Measurements from ENCODE around the gene ZNF827.

ZNF827 gene

DNA sequence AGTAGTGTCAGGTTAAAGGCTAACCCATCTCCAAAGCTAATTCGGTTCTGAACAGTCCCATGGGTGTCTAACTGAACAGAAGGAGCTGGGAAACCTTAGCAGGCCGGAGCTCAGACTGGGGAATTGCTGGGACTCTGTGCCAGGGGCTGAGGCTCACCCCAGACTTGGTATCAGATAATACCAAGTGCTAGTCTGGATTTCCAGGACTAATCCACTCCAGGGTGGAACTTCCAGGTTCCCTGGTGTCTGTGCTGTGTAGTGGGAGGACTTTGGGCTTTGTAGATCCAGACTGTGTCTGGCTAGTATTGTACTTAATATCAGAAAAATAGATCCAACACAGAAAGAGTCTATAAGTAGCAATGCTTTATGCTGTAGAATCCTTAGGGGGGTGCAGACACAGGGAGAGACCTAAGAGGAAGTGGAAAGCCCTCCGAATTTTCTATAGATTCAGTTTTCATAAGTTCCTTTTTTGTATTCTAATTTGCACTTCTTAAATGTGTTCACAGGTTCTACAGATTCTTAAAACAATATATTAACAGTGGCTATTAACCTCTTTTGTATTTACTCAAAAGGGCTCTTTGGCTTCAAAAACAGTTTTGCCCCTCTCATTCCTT, 4.1 kb downstream of the ZNF827 start:
- DNase-seq, result no peak

DNA sequence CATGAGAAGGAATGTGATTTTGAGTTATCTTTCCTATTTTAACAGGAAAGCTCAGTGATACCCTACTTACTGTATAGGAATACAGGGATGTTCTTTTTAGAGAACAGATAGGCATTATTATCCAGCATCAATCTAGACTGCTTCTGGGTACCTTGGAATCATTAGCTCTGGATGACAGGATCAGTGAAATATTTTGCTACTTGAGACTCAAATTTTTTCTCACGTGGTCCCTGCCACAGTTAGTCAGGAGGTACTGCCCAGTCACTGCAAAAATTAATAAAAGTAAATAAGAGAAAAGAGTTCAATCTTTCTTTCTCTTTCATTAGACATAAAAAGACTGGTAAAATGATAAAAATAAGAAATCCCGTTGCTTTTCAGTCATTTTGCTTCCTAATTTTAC, 5.5 kb downstream of the ZNF827 start:
- DNase-seq, result no peak

DNA sequence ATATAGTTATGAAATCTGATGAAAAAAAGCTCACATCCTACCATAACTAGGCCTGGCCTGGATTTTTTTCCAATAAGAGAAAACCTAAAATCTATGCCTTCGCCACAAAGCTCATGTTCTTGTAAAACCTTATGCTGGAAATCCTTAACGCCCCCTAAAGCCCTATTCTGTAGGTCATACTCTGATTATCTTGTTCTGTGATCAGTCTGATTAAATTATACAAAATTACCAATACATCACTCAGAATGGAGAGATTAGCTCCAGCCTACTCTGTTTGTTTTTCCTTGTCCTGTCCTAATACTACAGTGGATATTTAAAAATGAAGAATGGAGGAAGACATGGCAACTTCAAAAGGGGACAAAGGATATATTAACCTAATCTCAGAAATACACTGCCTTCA, 7.2 kb downstream of the ZNF827 start:
- DNase-seq, result no peak

DNA sequence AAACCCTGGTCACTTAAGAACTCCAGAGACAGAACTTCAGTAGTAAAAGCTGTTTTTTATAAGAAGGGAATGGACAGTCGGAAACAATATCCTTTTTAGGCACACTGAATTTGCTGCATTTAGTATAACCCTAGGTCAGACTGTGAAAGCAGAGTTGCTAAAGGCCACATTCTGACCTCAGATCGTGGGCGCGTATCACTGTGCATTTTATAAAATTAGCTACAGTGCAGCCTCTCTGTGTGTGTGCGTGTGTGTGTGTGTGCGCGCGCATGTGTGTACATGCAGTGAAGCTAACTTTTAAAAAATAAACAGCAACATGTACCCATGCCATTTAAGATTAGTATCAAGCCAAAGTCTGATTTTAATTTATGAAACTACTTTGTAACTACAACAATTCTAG, 8.0 kb downstream of the ZNF827 start:
- no peak for DNase-seq

DNA sequence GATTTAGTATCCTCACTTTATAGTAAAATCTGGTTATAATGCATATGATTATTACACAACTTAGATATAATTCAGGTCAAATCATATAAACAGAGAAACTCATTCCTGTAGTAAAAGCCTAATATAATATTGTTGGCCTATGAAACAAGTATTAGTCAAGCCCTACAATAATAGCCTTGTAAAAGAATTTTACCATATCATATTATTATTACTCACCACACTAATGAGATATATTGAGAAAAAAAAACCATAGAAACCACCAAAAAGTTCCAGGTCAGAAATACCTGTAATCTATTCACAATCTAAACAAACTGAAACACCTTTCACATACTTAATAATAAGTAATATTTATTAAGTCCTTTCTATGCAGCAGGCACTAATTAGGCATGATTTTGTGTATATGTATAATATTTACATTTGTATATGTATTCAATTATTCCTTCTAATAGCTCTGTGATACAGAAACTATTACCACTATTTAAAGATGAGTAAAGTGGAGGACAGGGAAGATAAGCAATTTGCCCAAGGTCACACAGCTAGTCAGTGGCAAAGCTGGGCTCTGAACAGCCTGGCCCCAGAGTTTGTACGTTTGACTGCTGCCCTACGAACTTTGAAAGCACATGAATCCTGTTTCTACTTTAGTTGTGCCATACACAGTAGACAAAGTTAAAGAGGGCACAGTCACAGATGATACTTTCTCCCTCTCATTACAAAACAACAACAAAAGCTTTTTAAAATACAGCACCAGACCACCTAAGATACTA, 9.0 kb downstream of the ZNF827 start:
- DNase-seq, result no peak

DNA sequence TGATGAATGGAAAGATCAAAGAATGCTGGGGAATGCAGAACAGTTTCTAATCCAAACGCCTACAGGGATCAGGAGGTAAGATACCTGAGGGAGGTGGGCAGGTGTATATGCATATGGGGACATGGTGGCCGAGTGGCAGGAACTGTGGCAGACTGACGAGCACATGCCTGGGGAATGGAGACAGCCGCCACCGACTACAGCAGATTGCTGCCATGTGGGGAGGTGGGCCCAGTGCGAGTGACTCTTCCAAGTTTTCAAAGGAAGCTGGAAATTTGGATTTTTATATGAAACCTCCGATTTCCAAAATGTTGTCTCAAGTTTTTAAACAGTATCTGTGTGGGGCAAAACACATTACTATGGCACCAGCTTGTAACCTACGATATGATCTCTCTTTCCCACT, 9.9 kb downstream of the ZNF827 start:
- no peak for DNase-seq

DNA sequence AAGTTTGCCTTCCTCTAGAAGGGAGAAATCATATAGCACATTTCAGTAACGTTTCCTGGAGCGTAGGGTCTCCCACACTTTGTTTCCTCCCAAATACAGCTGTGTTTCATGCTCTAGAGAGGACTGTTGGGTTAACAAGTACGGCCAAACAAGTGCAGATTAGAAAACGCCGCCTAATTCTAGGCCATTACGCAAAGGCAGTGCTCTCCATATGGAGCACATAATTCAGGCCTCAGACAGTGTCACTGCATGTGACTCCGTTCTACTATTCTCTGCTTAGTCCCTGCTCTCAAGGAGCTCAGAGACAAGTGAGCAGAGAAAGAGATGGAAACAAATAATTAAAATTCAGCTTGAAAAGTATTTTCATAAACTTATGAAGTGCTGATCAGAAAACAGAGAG, 11.6 kb downstream of the ZNF827 start:
- no peak for DNase-seq

DNA sequence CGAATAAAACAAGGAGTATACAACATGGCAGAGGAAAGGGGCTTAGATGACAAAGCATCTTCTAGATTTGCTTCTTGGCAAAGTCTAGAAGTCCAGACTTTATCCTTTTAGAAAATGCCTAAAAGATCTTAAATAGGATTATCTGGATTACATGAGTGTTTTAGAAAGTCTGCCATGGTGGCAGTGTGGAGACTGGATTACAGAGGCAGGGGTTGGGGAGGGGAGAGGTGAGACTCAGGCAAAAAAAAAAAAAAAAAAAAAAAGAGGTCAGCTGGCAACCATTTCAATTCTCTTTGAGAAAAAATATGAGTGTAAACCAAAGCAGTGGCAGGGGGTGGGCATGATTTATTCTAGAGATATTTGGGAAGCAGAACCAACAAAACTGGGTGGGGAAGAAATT, 17.4 kb downstream of the ZNF827 start:
- DNase-seq, result no peak

DNA sequence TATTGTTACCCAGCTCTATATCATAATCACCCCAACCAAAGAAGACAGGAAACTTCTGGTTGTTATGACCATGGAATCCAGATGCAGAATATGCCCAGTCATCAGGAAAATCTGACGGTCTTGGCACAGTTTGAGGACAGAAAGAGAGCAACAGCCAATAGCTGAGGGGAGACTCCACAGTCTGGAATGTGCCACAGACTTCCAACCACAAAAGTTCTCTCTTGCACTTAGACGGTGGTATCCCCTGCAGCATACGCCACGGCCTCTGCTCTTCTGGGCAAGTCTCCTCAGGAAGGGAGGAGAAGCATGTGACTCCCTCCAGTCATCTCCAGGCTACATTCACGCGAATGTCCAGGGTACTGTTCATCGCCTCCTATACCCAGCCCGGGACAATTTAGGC, 18.4 kb downstream of the ZNF827 start:
- no peak for DNase-seq

DNA sequence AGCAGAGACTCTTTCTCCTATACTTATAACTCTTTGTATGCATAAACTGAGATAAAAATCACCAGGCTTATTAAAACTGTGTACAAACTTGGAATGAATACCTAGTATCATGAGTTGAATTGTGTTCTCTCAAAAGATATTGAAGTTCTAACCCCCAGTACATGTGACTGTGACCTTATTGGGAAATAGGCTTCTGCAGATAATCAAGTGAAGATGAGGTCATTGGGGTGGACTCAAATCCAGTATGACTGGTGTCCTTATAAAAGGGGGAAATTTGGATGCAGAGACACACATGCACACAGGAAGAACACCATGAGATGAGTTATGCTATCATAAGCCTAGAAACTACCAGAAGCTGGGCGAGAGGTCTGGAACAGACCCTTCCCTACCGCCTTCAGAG, 26.2 kb downstream of the ZNF827 start:
- no peak for DNase-seq

DNA sequence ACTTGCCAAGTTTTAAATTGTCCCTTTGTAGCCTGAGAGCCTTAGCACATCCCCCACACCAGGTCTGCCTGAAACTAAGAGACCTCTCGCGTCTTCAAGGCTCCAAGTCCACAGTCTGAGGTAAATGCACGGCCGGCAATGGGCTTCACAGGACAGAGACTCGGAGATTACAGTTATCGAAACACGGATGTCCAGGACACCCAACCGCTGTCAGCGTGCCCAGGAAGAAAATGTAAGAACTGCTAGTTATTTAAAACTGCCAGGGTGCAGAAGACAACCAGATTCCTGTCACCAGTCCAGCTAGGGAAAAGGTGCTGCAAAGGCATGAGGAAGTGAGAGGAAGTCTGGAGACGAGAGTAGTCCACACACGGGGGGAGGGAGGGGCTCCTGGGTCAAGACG, 28.9 kb downstream of the ZNF827 start:
- no peak for DNase-seq

DNA sequence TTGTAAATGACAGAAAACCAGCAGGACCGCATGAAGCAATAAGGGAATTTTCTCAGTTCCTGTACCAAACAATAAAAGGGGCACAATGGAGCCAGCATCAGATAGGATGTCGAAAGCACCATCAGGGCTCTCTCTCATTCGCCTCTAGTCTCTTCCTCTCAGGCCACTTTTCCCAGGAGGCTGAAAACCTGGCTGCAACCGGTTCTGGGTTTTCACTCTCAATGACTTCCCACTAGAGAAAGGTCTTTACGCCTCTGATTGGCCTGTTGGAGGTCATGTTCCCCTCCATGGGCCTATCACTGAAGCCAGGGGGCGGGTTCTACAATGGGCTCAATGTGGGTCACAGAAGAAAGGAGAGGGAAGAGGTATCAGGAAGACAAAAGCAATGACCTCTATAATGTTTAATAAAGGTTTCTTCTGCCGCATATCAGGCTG, 29.3 kb downstream of the ZNF827 start:
- no peak for DNase-seq

DNA sequence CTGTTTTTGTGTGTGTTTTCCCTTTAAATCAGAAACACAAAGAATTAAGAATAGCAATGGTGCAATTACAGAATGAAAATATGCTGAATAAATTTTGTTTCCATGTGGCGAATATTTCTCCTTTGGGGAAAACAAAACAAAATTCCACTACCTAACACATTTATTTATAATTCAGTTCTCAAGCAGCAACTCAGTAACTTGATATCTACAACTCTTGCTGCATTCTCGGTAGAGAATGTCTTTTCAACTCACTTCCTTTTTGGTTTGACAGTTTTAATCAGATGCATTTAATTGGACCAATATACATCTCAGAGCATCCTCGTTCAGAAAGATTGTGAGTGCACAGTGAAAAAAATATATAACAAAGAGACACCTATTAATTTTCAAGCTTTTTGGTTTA, 30.8 kb downstream of the ZNF827 start:
- no peak for DNase-seq

DNA sequence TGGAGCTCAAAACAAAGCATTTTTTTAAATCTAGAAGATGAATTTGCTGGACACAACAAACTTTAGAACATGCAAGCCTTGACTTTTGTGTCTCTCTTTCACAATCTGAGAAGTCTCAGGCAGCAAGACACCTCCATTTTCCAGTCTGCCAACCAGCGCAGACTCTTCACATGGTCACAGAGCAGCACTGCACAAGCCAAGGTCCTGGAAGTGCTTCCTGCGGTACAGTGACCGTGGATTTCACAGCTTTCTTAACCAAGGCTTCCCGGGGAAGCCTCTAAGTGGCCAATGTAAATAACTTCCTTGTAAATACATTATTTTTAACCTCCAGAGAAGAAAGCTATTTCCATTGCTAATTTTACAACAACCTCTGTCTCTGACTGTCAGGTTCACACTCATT, 31.2 kb downstream of the ZNF827 start:
- DNase-seq, result no peak

DNA sequence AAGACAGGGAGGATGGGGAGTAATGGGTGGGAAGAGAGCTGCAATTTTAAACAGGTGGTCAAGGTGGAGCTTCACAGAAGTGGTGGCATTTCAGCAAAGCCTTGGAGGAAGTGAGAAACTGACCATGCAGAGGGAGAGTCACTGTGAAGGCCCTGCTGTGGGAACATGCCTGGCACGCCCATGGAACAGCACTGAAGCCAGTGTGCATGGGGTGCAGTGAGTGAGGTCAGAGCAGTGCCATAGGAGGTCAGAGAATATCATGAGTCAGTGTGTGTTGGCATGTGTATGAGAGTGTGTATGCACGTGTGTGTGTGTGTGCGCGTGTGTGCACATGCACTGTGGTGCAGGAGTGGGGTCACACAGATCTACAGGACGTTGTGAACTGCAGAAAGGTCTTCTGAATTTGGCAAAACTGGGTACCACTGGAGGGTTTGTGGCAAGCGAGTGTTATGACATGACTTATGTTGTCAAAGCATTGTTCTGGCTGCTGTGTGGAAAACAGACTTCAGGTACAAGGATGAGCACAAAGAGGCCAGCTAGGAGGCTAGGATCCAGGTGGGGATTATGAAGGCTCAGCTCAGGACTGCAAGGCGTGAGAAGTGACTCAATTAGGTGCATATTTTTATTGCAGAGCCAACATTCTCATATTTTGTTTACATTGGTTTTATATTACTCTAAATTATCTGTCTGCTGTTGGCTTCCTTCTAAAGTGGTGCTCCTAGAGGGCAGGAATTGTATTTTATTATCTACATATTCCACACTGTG, 34.0 kb downstream of the ZNF827 start:
- DNase-seq, result no peak

DNA sequence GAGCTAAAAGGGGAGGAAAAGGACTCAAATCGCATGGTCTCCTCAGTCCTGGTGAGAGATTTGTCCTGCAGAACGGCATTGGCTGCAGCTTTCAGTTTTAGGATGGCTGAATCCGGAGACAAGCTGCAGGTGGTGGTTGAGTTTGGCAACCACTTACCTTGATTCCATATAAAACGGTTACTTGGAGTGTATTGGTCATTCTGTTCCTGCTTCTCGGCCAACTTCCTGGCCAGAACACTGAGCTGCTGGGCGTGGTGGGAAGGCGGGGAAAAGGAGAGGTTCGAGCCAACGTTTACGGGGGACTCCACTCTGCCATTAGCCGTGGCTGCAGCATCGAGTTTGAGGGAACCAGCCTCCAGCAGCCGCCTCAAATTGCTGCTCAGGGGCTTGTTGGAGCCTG, 36.1 kb downstream of the ZNF827 start:
- no peak for DNase-seq

DNA sequence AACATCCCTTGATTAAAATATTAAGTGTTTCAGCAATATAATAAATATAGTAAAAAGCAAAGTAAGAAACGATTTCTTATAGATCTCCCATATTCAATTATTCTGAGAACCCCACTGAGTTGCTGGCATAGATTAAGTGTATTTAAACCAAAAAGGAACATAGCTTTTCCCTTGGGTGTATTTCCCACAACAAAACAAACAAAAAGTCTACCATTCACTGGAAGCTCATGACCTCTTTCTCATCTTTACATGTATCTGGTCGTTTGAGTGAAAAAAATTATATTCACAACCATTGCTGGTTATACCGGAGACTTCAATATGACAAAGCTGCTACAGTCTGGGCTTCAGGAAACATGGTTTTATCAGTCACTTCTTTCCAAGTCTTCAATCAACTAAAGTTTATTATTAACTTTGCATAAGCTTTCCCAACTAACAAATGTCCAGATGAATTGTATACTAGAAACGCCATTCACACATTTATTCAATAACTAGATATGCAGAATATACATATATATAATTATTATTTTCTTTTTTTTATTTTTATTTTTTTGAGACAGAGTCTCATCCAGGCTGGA, 38.6 kb downstream of the ZNF827 start:
- no peak for DNase-seq

DNA sequence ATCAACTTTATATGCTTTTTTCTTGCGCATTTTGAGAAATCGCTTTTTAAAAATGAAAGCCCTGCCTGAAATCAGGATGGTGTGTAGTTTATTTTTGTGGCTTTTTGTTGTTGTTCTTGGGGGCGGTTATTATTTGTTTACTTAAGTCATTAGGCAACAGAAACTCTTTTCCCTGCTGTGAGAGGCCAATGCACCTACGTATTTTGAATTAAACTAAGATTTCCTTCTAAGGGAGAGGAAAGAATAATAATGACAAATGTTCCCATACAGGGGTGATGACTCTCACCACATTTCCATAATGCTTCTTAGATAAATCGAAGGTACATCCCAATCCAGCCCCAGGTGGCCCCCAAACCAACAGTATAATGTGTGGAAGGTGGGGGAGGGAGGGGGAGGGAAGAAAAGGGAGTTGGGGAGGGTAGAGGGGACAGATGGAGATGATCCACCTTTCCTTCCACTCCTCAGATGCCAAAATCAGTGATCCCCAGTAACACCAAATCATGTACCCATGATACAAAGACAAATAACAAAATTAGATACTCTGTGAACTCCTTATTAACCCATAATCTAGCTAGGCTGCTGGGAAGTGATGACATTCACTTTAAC, 39.6 kb downstream of the ZNF827 start:
- DNase-seq, result no peak

DNA sequence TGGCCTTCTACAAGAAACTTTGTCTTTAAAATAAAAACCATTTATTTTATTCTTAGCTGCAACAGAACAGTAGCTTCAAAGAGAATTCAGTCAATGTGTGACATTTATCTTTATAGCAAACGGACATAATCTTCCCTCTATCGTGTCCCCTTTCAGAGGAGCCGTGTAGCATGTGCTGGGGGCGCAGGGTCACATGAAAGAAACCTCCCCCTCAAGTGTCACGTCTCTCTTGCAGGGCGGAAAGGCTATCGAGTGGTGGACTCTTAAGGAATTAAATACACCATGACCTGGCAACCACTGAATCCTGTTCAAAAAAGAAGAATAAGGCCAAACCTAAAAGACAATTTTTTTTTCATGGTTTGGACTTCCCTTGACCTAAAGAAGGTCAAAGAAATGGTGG, 40.2 kb downstream of the ZNF827 start:
- DNase-seq, result no peak

DNA sequence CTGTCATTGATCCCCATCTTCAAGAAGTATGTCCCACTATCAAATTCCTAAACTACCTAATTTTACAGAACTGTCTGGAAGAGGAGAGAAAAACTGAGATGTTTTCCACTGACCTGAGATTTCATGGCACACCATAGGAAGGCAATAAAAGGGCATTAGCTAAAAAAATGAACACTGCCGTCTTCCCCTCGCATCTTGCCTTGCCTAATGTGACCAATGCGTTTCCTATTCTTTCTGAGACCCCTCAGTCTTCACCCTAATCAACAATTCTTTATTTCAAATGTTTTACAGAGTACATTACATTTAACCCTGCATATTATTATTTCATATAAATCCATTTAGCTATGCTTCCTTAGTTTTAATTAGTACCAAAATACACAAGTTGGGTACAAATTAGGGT, 43.6 kb downstream of the ZNF827 start:
- DNase-seq, result no peak

DNA sequence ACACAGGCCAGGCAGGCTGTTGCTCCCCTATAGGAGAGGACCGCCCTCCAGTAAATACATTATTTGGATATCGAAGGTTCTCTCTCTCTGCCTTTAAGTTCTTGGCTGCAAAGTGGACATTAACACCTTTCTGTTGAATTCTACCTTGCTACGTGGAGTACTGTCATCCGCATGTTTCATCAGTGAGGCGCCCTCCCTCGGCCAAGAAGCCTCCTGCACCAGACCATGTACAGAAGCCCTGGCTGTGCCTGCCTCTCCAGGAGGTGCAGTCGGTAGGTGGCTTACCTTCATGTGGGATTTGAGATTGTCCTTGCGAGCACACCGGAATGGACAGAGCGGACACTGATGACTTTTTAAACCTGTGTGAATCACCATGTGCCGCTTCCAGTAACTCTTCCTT, 46.7 kb downstream of the ZNF827 start:
- DNase-seq, result no peak

DNA sequence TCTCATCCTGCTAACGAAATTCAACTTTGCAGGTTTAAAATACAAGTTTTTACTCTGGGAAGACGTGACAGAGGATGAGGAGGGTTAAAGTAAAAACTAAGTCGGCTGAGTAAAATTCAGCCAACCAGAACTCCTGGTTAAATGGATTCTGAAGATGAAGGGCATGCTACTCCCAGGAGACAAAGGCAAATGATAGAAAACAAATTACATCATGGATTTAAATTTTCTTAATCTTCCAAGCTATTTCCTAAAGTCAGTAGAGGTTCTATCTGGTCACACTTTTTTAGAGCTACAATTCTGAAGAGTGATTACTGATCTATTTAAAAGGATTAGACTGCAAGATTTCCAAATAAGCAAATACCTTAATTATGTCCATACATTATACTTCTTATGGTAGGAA, 47.9 kb downstream of the ZNF827 start:
- no peak for DNase-seq

DNA sequence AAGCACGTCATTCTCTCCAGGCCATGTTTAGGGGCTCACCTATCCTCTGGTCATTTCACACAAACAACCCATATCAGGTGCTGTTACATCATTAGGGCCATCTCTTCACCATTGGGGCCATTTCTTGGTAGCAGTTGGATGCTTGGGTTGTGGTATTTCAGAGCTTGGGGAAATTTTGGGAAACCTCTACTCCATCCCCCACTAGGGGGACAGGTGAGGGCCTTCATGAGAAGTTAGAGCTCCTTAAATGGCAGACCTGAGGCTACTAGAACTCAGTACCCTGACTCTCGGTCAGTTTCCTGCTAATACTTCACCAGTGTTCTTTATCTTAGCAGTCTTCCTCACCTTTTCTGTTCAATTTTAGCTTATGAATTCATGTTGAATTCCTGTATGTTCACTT, 50.2 kb downstream of the ZNF827 start:
- no peak for DNase-seq

All from NCI-H1105 treated with DMSO at 0.1 percent for 48 hours (cell line).